IMR-90 (cell line): Measurements from ENCODE around the gene FAXDC2. TPM values are rescaled to one million over a fixed set of nuclear protein-coding genes. Genes with fewer than 3 reads are reported as not detected.

Experiments
- ATAC-seq: fragments of 200-7000 bp; cut with Tn5 transposase; 2 replicates; pipeline ENCODE4 v1.9.1; 2020; ENCODE audit warnings: low read depth, mild to moderate bottlenecking, moderate library complexity
- BruUV-seq: library from RNA; stranded (reverse); fragments of 400-500 nt; replicated peaks from 2 replicates; lab custom pipeline; 2021; lab: Mats Ljungman, UMichigan
- CTCF ChIA-PET: fragments of 300-600 bp; formaldehyde crosslinking; extraction: SDS; loops from one replicate; lab custom pipeline; 2021; ENCODE audit warnings: antibody characterized with exemption; lab: Yijun Ruan, JAX
- POLR2A ChIA-PET: fragments of 300-600 bp; sonication (Branson Sonifier 250); formaldehyde crosslinking; loops from one replicate; lab custom pipeline; 2022; ENCODE audit warnings: antibody characterized with exemption; ENCODE audit not compliant: unreplicated experiment; lab: Charles Lee
- DNase-seq: peaks from one replicate; pipeline ENCODE4 v3.0.0; 2013
- H2AFZ ChIP-seq: replicated peaks from 2 replicates; pipeline ENCODE3; 2013; ENCODE audit warnings: low read length, mild to moderate bottlenecking; ENCODE audit not compliant: poor library complexity
- H2AK5ac ChIP-seq: 2 replicates; pipeline ENCODE4 v1.6.1; 2013; ENCODE audit warnings: low read depth, low read length, inconsistent platforms
- H2AK9ac ChIP-seq: replicated peaks from 2 replicates; pipeline ENCODE3; 2013; ENCODE audit warnings: mild to moderate bottlenecking, low read depth, low read length, moderate library complexity; ENCODE audit not compliant: poor library complexity
- H2BK120ac ChIP-seq: 2 replicates; pipeline ENCODE4 v1.6.1; 2013; ENCODE audit warnings: low read depth, low read length, inconsistent platforms
- H2BK15ac ChIP-seq: 3 replicates; pipeline ENCODE4 v1.6.1; 2013; ENCODE audit warnings: low read depth, low read length, inconsistent platforms
- H2BK20ac ChIP-seq: 2 replicates; pipeline ENCODE4 v1.6.1; 2013; ENCODE audit warnings: low read depth, mild to moderate bottlenecking, inconsistent platforms, low read length, moderate library complexity
- H2BK5ac ChIP-seq: 2 replicates; pipeline ENCODE4 v1.6.1; 2013; ENCODE audit warnings: mild to moderate bottlenecking, low read depth, low read length, inconsistent platforms; ENCODE audit not compliant: poor library complexity, severe bottlenecking
- H3K14ac ChIP-seq: replicated peaks from 2 replicates; pipeline ENCODE4 v1.6.1; 2013; ENCODE audit warnings: low read depth, low read length, inconsistent platforms
- H3K18ac ChIP-seq: 2 replicates; pipeline ENCODE4 v1.6.1; 2013; ENCODE audit warnings: low read depth, low read length, control low read depth
- H3K23ac ChIP-seq: 2 replicates; pipeline ENCODE4 v1.6.1; 2013; ENCODE audit warnings: low read depth, low read length, inconsistent platforms
- H3K27ac ChIP-seq: 2 replicates; pipeline ENCODE4 v1.5.1; 2013; ENCODE audit warnings: mild to moderate bottlenecking, control low read depth, low read length; ENCODE audit not compliant: insufficient read depth
- H3K27me3 ChIP-seq: 2 replicates; pipeline ENCODE4 v1.6.1; 2013; ENCODE audit warnings: low read length; ENCODE audit not compliant: control insufficient read depth, insufficient read depth
- H3K36me3 ChIP-seq: 2 replicates; pipeline ENCODE4 v1.6.1; 2013; ENCODE audit warnings: low read length, mixed read lengths; ENCODE audit not compliant: control insufficient read depth, insufficient read depth
- H3K4ac ChIP-seq: 2 replicates; pipeline ENCODE4 v1.6.1; 2013; ENCODE audit warnings: low read depth, low read length, inconsistent platforms
- H3K4me1 ChIP-seq: 2 replicates; pipeline ENCODE4 v1.6.1; 2013; ENCODE audit warnings: low read length, mixed read lengths; ENCODE audit not compliant: control insufficient read depth, insufficient read depth
- H3K4me2 ChIP-seq: 2 replicates; pipeline ENCODE4 v1.6.1; 2013; ENCODE audit warnings: low read depth, mild to moderate bottlenecking, control low read depth, low read length, moderate library complexity
- H3K4me3 ChIP-seq: 2 replicates; pipeline ENCODE4 v1.5.1; 2013; ENCODE audit warnings: low read depth, mild to moderate bottlenecking, control low read depth, low read length, moderate library complexity; ENCODE audit not compliant: insufficient read depth
- H3K56ac ChIP-seq: 2 replicates; pipeline ENCODE4 v1.6.1; 2013; ENCODE audit warnings: low read length, inconsistent platforms; ENCODE audit not compliant: insufficient read depth; ENCODE audit errors: extremely low read depth
- H3K79me1 ChIP-seq, 2 experiments: 2 replicates each; pipeline ENCODE4 v1.6.1; 2013; ENCODE audit warnings: low read length in 2 of 2, inconsistent platforms in 1 of 2, low read depth in 1 of 2
- H3K9ac ChIP-seq: 2 replicates; pipeline ENCODE4 v1.6.1; 2013; ENCODE audit warnings: low read depth, low read length, control low read depth
- H3K9me1 ChIP-seq: 2 replicates; pipeline ENCODE4 v1.6.1; 2013; ENCODE audit warnings: low read length, inconsistent platforms; ENCODE audit not compliant: insufficient read depth
- H3K9me3 ChIP-seq: 2 replicates; pipeline ENCODE4 v1.6.1; 2013; ENCODE audit warnings: low read length; ENCODE audit not compliant: control insufficient read depth, insufficient read depth
- H4K20me1 ChIP-seq: 2 replicates; pipeline ENCODE4 v1.6.1; 2013; ENCODE audit warnings: low read length, inconsistent platforms; ENCODE audit not compliant: insufficient read depth
- H4K5ac ChIP-seq: 2 replicates; pipeline ENCODE4 v1.6.1; 2013; ENCODE audit warnings: mild to moderate bottlenecking, low read depth, low read length, control low read depth
- H4K8ac ChIP-seq, 2 experiments: 2 replicates each; pipeline ENCODE4 v1.6.1; 2013; ENCODE audit warnings: low read depth in 2 of 2, low read length in 2 of 2, control low read depth in 1 of 2, inconsistent platforms in 1 of 2
- H4K91ac ChIP-seq: 2 replicates; pipeline ENCODE4 v1.6.1; 2013; ENCODE audit warnings: low read depth, low read length, inconsistent platforms; ENCODE audit not compliant: insufficient read depth
- BHLHE40 ChIP-seq: fragments of 150-350 bp; IDR thresholded peaks from 2 replicates; pipeline ENCODE4 v1.6.1; 2016; ENCODE audit warnings: mild to moderate bottlenecking, low read depth, low read length
- CEBPB ChIP-seq: IDR thresholded peaks from 2 replicates; pipeline ENCODE4 v1.6.1; 2012; ENCODE audit warnings: low read depth, low read length, improper control_type of control experiment
- CHD1 ChIP-seq: IDR thresholded peaks from 2 replicates; pipeline ENCODE4 v1.6.1; 2012; ENCODE audit warnings: low read depth, low read length, improper control_type of control experiment
- CTCF ChIP-seq: conservative IDR thresholded peaks from 2 replicates; pipeline ENCODE4 v1.5.1; 2012; ENCODE audit warnings: mild to moderate bottlenecking, low read depth, low read length, improper control_type of control experiment
- ELK1 ChIP-seq: fragments of 150-350 bp; IDR thresholded peaks from 2 replicates; pipeline ENCODE4 v1.6.1; 2016; ENCODE audit warnings: low read depth, mild to moderate bottlenecking, low read length, moderate library complexity, borderline replicate concordance
- FOS ChIP-seq: fragments of 150-350 bp; IDR thresholded peaks from 2 replicates; pipeline ENCODE4 v1.6.1; 2016; ENCODE audit warnings: low read depth, low read length
- MAFK ChIP-seq: IDR thresholded peaks from 2 replicates; pipeline ENCODE4 v1.6.1; 2012; ENCODE audit warnings: low read depth, low read length, improper control_type of control experiment
- MAZ ChIP-seq: IDR thresholded peaks from 2 replicates; pipeline ENCODE4 v1.6.1; 2012; ENCODE audit warnings: low read depth, mild to moderate bottlenecking, low read length, improper control_type of control experiment, moderate library complexity, borderline replicate concordance
- MXI1 ChIP-seq: IDR thresholded peaks from 2 replicates; pipeline ENCODE4 v1.6.1; 2012; ENCODE audit warnings: low read depth, mild to moderate bottlenecking, low read length, moderate library complexity, borderline replicate concordance
- NFE2L2 ChIP-seq: fragments of 150-350 bp; IDR thresholded peaks from 2 replicates; pipeline ENCODE4 v1.6.1; 2016; ENCODE audit warnings: low read depth, mild to moderate bottlenecking, low read length
- POLR2A ChIP-seq: IDR thresholded peaks from 2 replicates; pipeline ENCODE4 v1.6.1; 2012; ENCODE audit warnings: mild to moderate bottlenecking, low read depth, low read length
- RAD21 ChIP-seq: IDR thresholded peaks from 2 replicates; pipeline ENCODE4 v1.6.1; 2012; ENCODE audit warnings: low read length, improper control_type of control experiment
- RCOR1 ChIP-seq: IDR thresholded peaks from 2 replicates; pipeline ENCODE4 v1.6.1; 2012; ENCODE audit warnings: mild to moderate bottlenecking, low read length, improper control_type of control experiment; ENCODE audit not compliant: insufficient replicate concordance
- RFX5 ChIP-seq: IDR thresholded peaks from 2 replicates; pipeline ENCODE4 v1.8.0; 2012; ENCODE audit warnings: low read depth, mild to moderate bottlenecking, low read length, moderate library complexity
- SMC3 ChIP-seq: fragments of 150-350 bp; IDR thresholded peaks from 2 replicates; pipeline ENCODE4 v1.6.1; 2016; ENCODE audit warnings: low read depth, mild to moderate bottlenecking, antibody characterized with exemption, low read length, moderate library complexity
- USF2 ChIP-seq: fragments of 150-350 bp; IDR thresholded peaks from 2 replicates; pipeline ENCODE4 v1.6.1; 2017; ENCODE audit warnings: mild to moderate bottlenecking, antibody characterized with exemption, low read length, low read depth
- WGBS, 2 experiments: methylation state at CpG; one replicate each; pipeline versions ENCODE4 v1.1.5 to v1.1.7; 2013; ENCODE audit warnings: missing lambda C conversion rate in 2 of 2; ENCODE audit not compliant: insufficient read length in 1 of 2; ENCODE audit errors: extremely low coverage in 2 of 2; 5-methylcytosine and 5-hydroxymethylcytosine counted together
- dilution Hi-C: fragments of 300-500 bp; cut with HindIII; formaldehyde crosslinking; loops from one replicate; pipeline ENCODE4 v1.14.3; 2018; ENCODE audit warnings: low sequenced_read_pairs; ENCODE audit not compliant: unreplicated experiment
- in situ Hi-C: fragments of 300-500 bp; cut with MboI; formaldehyde crosslinking; loops from 3 replicates; pipeline ENCODE4 v1.14.3; 2019; ENCODE audit warnings: low sequenced_read_pairs, inconsistent platforms, mixed read lengths
- intact Hi-C: fragments of 100-400 bp; cut with micrococcal nuclease; formaldehyde crosslinking; loops from 2 replicates; pipeline ENCODE4 v1.10.0; 2022
- polyA plus RNA-seq, 3 experiments: library from polyadenylated mRNA; depleted of rRNA; stranded (reverse); fragments of >200 nt; gene quantifications; 2 replicates each; pipeline ENCODE4 v1.2.3, GENCODE V29; 2012; ENCODE audit warnings: low replicate concordance in 1 of 3
- total RNA-seq: library from RNA; depleted of rRNA; stranded (reverse); fragments of >200 nt; gene quantifications from 2 replicates; pipeline ENCODE4 v1.2.3, GENCODE V29; 2012

Gene FAXDC2
- total and polyA plus RNA-seq, 2 of the 4 experiments (the other 2 are of a cell fraction): 4.3 to 8.9 TPM

GRCh38 chr5:154817815-154818214 is 32.6 kb downstream of the FAXDC2 start:
- H3K9me1 ChIP-seq: peaks cover 9% of the 10 kb centered on the region; the same call in 1 of the 2 replicates
- peaks cover 22 to 47% of the 10 kb centered on the region in 2 experiments for H3K79me1 ChIP-seq
- H2AK9ac ChIP-seq: no peak overlapping the region
- H3K18ac ChIP-seq: no peak overlapping the region
- TF ChIP-seq CEBPB: no peak
- TF ChIP-seq RCOR1: no peak
- TF ChIP-seq MAFK: no peak
- TF ChIP-seq NFE2L2: no peak
- TF ChIP-seq POLR2A: no peak
- TF ChIP-seq RAD21: no peak
- no peak for TF ChIP-seq FOS
- no peak for TF ChIP-seq RFX5
- TF ChIP-seq USF2: no peak
- TF ChIP-seq ELK1: no peak
- no peak for TF ChIP-seq MXI1
- no peak for TF ChIP-seq CHD1
- TF ChIP-seq MAZ: no peak
- no peak for TF ChIP-seq SMC3
- no peak for TF ChIP-seq CTCF
- TF ChIP-seq BHLHE40: no peak
- H3K56ac ChIP-seq: no peak overlapping the region
- H3K36me3 ChIP-seq: peaks cover 70% of the 10 kb centered on the region
- POLR2A ChIA-PET: no interaction called here
- H3K4me2 ChIP-seq: no peak overlapping the region
- no peak overlapping the region for H4K5ac ChIP-seq
- H3K4ac ChIP-seq: no peak overlapping the region
- no peak overlapping the region for H3K14ac ChIP-seq
- no peaks in the 10 kb centered on the region for H3K27me3 ChIP-seq
- H2BK120ac ChIP-seq: no peak overlapping the region
- BruUV-seq: no TSS peak
- no peak overlapping the region for H3K9ac ChIP-seq
- CTCF ChIA-PET: no interaction called here
- intact Hi-C loops (no loop called here), dilution Hi-C loops (no loop called here), in situ Hi-C loops (loop anchor here (25.0 kb wide), 1 partner anchor 356 kb away; no protein-coding TSS in a partner anchor)
- no peak overlapping the region for H4K91ac ChIP-seq
- H2AK5ac ChIP-seq: no peak overlapping the region
- no peak overlapping the region for H2BK5ac ChIP-seq
- H4K8ac ChIP-seq: no peak overlapping the region
- ATAC-seq: no peak
- H3K23ac ChIP-seq: no peak overlapping the region
- H3K9me3 ChIP-seq: no peaks in the 10 kb centered on the region
- DNase-seq: no peak
- H2BK15ac ChIP-seq: no peak overlapping the region
- no peak overlapping the region for H2AFZ ChIP-seq
- no peaks in the 10 kb centered on the region for H3K4me1 ChIP-seq
- peaks cover 1% of the 10 kb centered on the region; the same call in 1 of the 2 replicates for H4K20me1 ChIP-seq
- H3K4me3 ChIP-seq: no peak overlapping the region
- no peak overlapping the region for H3K27ac ChIP-seq
- no peak overlapping the region for H2BK20ac ChIP-seq
- WGBS, 2 experiments: no CpG with 5 or more reads among the region's 6 CpGs
